ENCODE results near the gene APLF.

DNA sequence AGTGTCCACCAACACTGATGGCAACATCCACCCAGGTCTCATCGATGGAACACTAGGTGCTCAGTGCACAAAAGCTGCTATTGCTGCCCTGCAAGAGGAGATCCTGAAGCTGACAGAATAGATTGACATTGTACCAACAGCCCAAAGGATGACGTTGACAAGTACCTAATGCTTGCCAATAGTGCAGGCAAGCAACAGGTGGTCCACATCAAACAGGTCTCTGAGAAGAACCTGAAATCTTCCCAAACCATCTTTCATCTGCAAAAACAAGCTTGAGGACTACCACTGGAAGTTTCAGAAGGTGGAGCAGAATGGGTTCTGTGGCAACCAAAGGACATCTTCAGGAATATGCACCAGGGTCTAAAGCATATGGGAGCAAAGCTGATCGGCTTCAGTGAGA lies 160.2 kb downstream of the APLF start:
- TF ChIP-seq, protein P1, sequence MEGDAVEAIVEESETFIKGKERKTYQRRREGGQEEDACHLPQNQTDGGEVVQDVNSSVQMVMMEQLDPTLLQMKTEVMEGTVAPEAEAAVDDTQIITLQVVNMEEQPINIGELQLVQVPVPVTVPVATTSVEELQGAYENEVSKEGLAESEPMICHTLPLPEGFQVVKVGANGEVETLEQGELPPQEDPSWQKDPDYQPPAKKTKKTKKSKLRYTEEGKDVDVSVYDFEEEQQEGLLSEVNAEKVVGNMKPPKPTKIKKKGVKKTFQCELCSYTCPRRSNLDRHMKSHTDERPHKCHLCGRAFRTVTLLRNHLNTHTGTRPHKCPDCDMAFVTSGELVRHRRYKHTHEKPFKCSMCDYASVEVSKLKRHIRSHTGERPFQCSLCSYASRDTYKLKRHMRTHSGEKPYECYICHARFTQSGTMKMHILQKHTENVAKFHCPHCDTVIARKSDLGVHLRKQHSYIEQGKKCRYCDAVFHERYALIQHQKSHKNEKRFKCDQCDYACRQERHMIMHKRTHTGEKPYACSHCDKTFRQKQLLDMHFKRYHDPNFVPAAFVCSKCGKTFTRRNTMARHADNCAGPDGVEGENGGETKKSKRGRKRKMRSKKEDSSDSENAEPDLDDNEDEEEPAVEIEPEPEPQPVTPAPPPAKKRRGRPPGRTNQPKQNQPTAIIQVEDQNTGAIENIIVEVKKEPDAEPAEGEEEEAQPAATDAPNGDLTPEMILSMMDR (conservative IDR thresholded peaks at IDR 0.05; ENCODE audit: low read depth, low read length), result no peak
- TF ChIP-seq EZH2 (IDR thresholded peaks at IDR 0.05; ENCODE audit: borderline replicate concordance, low read depth, low read length, poor library complexity, severe bottlenecking), result no peak
